SK-N-SH (cell line): ENCODE measurements around the gene MGRN1.

ENCODE experiments used
- CTCF ChIP-seq: fragments of 200-600 bp; sonication (generic); IDR thresholded peaks from 2 replicates; pipeline ENCODE4 v1.6.1; 2017; ENCODE audit warnings: antibody characterized with exemption, mild to moderate bottlenecking, moderate library complexity
- EP300 ChIP-seq, 2 experiments: IDR thresholded peaks; 2 replicates each; pipeline versions ENCODE4 v1.4.0 to v1.6.1; 2012; ENCODE audit warnings: borderline replicate concordance in 1 of 2, low read depth in 1 of 2, low read length in 1 of 2
- FOXJ3 ChIP-seq: sonication (generic); formaldehyde crosslinking; IDR thresholded peaks from 2 replicates; pipeline ENCODE4 v1.5.1; 2020; ENCODE audit warnings: mild to moderate bottlenecking, missing genetic modification reagents
- IRF3 ChIP-seq: fragments of 150-350 bp; IDR thresholded peaks from 2 replicates; pipeline ENCODE4 v1.6.1; 2016; ENCODE audit warnings: mild to moderate bottlenecking, low read depth, low read length
- MAX ChIP-seq: IDR thresholded peaks from 2 replicates; pipeline ENCODE4 v1.4.0; 2012; ENCODE audit warnings: low read depth
- POLR2AphosphoS5 ChIP-seq: IDR thresholded peaks from 2 replicates; pipeline ENCODE4 v1.6.1; 2012; ENCODE audit warnings: low read depth, low read length
- RXRA ChIP-seq: IDR thresholded peaks from 2 replicates; pipeline ENCODE4 v1.4.0; 2012; ENCODE audit warnings: low read depth, mild to moderate bottlenecking, borderline replicate concordance
- USF2 ChIP-seq: fragments of 150-350 bp; IDR thresholded peaks from 2 replicates; pipeline ENCODE4 v1.6.1; 2017; ENCODE audit warnings: antibody characterized with exemption, low read length, low read depth, borderline replicate concordance
- TF ChIP-seq, protein P1 (sequence below): IDR thresholded peaks from 2 replicates; pipeline ENCODE4 v1.4.0; 2012; ENCODE audit warnings: low read depth, borderline replicate concordance

DNA sequence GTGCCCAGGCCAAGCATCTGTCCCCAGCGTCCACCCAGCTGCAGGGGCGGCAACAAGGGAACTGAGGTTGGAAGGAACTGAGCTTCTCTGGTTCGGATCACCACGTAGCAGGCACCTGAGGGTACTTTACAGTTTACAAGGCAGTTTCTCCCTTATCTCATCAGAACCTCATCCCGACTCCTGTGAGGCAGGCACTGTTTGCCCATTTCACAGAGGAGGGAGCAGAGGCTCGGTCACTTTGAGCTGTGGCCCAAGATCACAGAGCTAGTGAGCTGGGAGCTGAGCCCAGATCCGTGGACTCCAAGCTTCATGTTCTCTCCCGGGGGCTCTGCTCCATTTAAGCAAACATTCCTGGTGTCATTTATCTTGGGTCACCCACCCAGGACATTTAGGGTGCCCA, 25.1 kb upstream of the MGRN1 start:
- TF ChIP-seq CTCF: no peak
- no peak for TF ChIP-seq POLR2AphosphoS5
- TF ChIP-seq FOXJ3: no peak
- TF ChIP-seq EP300 (IDR thresholded peaks at IDR 0.05; ENCODE audit: borderline replicate concordance in 1 of 2, low read depth in 1 of 2, low read length in 1 of 2): no peak
- no peak for TF ChIP-seq USF2
- no peak for TF ChIP-seq IRF3
- no peak for TF ChIP-seq MAX
- TF ChIP-seq, protein P1, sequence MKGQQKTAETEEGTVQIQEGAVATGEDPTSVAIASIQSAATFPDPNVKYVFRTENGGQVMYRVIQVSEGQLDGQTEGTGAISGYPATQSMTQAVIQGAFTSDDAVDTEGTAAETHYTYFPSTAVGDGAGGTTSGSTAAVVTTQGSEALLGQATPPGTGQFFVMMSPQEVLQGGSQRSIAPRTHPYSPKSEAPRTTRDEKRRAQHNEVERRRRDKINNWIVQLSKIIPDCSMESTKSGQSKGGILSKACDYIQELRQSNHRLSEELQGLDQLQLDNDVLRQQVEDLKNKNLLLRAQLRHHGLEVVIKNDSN: no peak
- TF ChIP-seq RXRA: no peak
